Astrocyte of the hippocampus (primary cell): ENCODE data around the gene HSPBAP1.
"Not testable (repeated sequence)": the region's sequence is repeated elsewhere in the genome, so short reads cannot be mapped to it uniquely, and the experiment has no call there.

ENCODE experiments used
- DNase-seq: peaks from one replicate; pipeline ENCODE4 v3.0.0; 2011; ENCODE audit warnings: low read depth, low spot score

Gene HSPBAP1

DNA sequence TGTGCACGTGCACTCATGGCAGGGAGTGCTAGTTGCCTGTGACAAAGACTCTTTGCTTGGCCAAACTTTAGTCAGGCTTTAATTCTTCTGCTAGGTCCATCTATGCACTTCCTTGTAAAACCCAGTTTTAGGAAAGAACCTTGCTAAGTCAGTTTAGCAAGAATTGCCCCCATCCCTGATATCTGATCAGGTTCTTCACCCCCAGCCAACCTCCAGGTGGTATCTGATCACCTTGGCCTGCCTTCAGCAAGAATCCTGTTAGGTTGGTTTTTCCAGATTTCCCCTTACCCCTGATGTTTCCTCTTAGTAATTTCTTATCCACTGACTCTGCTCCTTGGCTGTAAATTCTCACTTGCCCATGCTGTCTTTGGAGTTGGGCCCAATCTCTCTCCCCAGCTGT is 8.4 kb downstream of the HSPBAP1 start:
- DNase-seq: no peak

DNA sequence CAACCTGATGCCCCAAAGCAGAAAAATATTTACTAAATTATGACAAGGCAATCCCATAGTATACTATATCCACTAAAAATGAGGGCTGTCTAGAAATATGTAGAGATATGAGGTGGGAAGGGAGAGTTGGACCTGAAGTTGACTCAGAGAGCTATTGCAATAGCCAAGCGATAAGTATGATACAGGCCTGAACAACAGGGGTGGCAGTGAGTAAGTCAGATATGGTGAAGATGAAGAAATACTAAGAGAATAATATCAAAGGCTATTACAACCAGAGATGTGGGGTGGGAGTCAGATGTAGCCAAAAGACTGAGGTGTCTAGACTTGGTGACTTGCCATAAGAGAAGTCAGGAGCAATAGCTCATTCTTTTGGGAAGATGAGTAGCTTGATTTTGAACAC is 9.2 kb downstream of the HSPBAP1 start:
- no peak for DNase-seq

DNA sequence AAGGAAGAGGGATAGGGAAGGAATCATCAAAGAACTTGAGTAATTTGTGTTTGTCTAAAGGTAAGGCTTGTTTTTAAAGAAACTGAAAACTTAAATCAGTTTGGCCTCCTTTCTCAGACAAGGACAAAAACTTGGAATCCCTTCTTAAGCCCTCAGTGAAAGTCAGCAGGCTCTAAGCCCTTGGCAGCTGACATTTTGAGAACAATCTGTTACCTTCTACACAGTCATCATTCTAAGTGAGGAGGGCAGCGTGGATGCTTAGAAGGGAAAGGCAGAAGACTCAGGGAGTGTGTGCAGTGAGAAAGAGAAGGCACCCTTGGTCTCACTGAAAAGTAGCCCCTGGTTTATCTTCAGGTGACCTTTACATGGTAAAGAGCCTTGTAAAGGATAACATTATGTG is 10.8 kb downstream of the HSPBAP1 start:
- no peak for DNase-seq

DNA sequence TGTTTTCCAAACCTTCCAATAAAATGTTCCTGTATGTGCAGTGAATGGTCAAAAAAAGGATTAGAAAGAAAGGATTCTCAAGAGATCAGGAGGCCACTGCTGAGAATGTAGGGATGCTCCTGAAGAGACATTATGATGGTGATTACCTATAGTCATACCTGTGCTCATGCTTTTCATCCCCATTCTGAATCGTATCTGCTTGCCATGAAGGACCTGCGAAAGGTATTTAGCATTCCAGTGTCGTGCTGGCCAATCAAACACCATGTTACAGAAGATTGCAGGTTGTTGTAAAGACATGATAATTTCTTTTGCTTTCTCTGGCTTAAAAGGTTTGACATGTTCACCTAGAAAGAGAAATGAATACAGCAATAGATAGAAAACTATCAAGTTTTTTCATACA is 16.1 kb downstream of the HSPBAP1 start:
- DNase-seq: no peak

DNA sequence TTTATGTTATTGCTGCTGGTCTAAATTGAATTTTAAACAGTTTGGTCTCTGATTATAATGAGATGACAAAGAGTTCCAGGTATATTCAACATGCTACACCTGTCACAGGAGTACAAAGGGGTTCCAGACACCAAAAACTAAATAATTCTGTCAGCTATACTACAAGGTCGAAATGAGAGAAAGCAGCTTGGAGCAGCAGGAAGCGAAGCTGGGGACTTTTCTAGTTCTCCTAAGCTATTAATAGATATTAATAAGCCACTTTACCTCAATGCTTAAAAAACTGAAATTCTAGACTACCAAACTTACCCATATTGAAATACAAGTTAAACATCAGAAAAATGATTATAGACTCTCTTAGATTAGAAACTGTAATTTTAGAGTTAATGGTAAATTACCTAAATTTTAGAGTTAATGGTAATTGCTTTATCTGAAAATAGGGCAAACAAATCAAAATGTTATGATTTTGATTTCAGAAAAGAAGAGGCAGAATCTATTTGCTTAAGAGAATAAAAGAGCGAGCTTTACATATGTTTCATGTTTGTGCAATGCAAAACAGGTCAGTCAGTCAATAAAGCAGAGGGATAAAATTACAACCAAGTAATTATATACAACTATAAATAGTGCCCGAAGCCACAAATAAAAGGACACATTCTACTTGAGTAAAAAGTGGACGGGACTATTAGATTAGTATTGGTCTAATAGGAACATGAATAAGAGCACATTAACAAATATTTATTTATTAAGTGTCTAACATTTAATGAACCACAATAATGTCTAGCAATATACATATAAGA is 16.8 kb downstream of the HSPBAP1 start:
- no peak for DNase-seq

DNA sequence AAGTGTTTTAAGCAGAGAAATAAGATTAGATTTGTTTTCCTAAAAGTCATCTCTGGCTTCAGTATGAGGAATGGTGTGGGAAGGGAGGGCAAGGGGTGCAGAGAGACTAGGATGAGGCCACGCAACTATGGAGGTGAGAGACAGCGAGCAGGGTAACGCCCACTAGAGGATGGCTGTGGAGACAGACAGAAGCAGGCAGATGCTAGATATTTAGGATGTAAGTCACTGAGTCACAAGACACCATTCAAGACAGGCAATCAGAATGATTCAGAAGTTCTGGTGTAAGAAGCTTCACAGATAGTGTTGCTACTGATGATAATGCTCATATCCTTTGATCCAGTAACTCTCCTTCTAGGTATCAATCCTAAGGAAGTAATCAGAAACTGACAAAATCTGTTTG is 19.1 kb downstream of the HSPBAP1 start:
- no peak for DNase-seq

DNA sequence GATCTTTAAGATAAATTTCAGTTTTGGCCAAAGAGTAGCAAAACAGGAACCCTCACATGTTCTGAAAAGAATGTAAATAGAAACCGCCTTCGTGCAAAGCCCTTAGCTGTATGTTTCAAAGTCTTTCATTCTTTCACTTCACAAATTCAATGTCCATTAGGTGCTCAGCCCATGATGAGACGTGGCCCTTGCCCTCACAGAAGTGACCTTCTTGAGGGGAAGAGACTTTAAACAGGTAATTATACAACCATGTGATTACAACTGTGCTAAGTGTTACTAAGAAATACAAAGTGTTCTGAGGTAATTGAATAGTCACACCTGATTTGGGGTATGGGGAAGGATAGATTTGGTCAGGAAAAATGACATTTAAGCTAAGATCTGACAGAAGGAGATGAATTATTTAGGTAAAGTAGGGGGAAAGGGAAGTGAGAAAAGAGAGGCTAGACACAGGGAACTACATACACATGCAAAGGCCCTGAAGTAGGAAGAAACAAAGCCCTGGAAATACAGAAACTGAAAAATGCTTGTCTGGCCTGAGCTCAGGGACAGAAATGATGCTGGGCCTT is 19.6 kb downstream of the HSPBAP1 start:
- no peak for DNase-seq

DNA sequence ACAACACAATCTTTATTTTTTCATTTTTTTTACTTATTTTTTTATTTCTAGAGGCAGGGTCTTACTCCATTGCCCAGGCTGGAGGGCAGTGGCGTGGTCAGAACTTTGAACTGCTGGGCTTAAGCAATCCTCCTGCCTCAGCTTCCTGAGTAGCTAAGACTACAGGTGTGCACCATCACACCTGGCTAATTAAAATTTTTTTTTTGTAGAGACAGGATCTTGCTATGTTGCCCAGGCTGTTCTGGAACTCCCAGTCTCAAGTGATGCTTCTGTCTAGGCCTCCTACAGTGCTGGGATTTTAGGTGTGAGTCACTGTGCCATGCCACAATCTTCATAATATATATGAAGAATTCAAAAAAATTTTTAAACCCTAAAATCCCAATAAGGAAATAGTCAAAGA is 20.8 kb downstream of the HSPBAP1 start:
- DNase-seq: no peak

DNA sequence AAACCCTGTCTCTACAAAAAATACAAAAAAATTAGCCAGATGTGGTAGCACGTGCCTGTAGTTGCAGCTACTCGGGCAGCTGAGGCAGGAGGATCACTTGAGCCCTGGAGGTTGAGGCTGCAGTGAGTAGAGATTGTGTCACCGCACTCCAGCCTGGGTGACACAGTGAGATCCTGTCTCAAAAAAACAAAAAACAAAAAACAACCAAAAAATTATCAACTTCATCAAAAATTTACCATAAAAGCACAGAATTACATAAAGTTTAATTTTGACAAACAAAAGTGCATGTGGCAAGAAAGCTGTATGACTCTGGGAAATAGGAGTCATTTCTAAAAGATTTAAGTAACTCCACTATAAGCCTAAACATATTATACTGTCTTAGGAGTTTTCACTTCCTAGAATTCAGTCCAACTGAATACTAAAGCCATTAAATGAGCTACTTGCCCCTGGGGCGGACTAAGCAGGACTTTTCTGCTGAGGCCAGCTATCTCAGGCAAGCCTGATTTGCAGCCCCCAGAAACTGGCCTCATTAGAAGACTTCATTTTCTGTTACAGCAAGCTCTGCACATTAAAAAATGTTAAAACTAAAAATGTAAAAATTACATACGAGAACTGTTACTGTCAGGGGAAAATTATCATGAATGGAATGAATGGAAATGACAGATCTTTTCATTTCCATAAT is 23.0 kb downstream of the HSPBAP1 start:
- DNase-seq: no peak

DNA sequence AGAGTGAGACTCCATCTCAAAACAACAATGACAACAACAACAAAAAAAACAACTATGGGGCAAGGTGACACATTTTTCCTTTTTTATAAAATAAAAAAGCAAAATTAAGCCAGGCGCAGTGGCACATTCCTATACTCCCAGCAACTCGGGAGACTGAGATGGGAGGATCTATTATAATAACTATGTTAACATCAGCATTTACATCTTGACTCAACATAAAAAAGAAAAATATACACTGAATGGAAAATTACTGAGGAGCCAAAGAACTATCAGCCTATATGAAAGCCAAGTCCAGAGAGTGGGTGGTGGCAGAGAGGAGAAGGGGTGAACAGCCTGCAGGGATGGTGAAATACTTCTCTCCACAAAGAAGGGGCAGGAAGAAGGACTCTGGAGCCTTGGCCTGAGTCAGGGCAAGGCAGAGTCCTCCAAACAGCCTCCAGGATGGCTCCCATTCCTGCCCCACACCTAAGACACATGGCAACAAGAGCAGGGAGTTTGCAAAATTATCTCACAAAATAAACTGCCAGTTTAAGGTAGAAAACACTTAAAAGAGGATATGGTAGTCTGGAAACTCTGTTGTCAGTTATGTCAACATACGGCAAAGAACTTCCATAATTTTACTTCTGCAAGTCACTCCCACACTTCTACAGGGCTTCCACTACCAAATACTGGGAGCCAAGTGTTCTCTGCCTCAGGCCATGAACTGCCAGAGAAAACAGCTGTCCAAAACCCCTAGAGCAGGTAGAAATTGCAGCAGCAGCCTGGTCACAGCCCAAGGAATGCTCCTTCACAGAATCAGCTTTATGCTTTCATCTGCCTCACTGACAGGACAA is 25.9 kb downstream of the HSPBAP1 start:
- DNase-seq: no peak

DNA sequence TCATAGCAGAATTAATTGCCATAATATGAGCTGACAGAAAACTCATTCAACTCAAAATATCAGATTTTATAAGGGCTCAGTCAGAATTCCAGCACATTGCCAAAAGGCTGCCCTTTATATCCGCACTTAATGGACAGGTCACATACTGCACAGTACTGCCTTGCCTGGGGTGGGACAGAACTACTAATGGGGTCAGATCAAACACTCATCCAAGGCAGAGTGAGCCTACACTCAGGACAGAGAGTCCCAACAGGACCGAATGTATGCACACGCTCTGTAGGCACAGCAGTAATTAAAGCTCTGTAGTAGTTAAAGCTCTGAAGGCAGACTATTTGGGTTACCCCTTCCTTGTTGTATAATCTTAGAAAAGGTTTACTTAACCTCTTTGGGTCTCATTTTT is 27.2 kb downstream of the HSPBAP1 start:
- no peak for DNase-seq

DNA sequence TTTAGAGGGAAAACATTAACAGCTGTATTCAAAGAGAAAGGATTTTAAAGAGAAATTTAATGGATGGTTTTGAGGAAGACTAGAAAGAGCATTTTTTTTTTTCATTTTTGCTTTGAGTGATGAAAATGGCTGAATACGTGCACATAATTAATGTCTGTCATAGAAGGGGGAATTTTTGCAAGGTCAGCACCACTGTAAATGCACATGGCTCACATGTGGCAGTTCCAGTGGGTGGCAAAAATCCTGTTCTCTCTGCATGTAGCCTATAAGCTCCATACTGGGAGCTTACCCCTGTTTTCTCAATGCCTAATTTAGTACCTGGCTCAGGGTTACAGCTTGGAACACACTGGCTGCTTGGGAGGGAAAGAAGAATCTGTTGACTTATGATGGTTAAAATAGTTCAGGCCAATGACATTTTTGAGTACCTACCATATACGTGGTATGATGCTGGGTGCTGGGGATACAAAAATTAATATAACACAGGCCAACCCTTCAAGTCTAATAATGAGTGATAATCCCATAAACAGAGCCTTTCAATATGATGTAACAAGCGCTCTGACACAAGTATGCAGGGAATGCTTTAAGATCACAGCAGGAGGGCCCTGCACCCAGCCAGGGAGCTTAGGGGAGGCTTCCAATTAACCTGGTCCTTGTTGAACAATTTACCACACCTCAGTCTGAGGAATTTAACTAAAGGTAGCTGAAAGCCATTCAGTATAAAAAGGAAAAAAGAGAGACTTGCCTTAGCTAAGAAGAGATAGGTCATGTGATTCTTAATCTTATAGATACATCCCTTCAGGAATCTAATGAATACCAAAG is 33.0 kb downstream of the HSPBAP1 start:
- peak; percentile 74 for DNase-seq

DNA sequence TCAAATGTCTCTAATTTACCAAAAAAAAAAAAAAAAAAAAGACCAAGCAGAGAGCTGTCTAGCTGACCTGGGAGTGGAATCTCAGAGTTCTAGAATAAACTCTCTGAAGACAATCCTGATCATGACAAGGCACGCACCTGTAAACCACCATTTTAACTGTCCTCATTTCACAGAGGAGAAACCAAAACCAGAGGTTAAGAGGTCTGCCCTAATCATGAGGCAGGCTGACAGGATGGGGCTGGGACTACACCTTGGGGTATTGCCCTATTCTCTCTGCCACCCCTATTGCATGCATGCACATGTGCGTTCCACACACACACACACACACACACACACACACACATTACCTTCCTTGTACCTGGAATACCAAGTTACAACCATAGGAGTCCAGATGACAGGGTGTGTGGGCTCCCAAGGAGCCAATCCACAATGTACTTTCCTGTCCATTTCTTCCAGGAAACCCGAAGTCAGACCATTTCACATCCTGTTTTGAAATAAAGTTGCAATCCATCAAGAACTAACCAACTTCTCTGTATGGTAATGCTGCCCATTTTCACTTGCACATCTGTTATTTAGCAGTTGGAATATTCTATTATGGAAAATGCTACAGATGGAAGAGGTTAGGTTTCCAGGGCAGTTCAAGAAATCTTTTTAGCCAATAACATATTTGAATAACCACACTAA is 34.6 kb downstream of the HSPBAP1 start:
- DNase-seq: no peak

DNA sequence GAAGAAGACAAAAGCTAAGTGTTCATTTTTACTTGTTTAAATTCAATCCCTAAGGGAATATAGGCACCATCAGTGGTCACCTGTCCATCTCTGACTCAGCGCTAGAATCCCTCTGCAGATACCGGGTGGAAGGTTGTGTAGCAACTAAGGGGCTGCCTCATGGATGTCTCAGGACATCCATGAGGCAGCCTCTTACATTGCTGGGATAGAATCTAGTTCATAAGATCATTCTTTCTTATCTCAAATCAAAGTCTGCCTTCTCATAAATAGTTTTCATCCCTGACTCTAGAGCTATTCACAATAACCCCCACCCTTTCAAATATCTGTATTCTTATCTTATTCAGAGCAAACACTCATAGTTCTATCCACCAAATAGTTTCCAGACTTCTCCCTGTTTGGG is 38.1 kb downstream of the HSPBAP1 start:
- no peak for DNase-seq

DNA sequence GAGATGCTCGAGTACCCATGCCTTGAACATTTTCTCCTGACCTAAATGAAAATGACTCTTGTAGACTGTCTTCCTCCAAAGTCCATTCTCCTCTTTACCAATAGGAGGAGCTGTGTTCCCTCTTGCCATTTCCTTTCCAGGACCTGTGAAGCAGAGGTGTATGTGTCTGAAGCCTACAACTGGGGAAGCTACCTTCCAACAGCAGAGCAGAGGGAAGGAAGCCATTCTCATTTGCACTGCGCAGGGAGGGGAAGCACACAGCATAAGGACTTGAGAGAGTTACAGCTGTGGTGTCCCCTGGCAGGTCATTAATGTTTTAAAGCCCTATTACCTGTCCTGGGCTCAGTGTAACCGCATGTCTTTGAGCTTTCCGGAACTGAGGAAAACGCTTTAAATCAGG is 38.7 kb downstream of the HSPBAP1 start:
- peak; percentile 37 for DNase-seq

DNA sequence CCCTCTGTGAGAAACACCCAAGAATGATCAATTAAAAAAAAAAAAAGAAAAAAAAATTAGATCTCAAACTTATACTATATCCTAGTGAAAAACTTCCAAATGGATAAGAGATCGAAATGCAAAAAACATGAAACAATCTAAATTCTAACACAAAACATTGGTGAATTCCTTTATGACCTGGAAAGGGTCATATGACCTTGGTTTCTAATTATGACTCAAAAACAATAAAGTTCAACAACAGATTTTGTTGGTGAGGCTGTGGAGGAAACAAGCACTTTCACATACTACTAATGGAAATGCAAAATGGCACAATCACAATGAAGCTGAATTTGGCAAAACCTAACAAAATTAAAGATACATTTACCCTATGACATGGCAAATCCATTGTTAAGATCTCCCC is 45.3 kb downstream of the HSPBAP1 start:
- no peak for DNase-seq

DNA sequence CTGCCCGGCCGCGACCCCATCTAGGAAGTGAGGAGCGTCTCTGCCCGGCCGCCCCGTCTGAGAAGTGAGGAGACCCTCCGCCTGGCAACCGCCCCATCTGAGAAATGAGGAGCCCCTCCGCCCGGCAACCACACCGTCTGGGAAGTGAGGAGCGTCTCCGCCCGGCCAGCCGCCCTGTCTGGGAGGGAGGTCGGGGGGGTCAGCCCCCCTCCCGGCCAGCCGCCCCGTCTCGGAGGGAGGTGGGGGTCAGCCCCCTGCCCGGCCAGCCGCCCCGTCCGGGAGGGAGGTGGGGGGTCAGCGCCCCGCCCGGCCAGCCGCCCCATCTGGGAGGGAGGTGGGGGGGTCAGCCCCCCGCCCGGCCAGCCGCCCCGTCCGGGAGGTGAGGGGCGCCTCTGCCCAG is 46.3 kb downstream of the HSPBAP1 start:
- not testable (repeated sequence) for DNase-seq

DNA sequence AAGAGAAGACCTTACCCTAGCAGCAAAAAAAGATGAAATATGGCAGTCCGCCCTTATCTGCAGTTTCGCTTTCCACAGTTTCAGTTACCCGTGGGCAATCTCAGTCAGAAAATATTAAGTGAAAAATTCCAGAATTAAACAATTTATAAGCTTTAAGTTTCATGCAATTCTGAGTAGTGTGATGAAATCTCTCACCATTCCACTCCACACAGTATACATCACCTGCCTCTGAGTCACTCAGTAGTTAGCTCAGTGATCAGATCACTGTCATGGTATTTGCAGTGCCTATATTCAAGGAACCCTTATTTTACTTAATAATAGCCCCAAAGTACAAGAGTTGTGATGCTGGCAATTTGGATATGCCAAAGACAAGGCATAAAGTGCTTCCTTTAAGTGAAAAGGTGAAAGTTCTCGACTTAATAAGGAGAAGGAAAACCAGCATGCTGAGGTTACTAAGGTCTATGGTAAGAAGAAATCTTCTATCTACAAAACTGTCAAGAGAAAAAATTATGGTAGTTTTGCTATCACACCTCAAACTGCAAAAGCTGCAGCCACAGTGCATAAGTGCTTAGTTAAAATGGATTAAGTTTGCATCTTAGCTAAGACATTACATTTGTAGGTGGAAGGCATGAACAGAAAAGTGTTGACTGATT is 48.1 kb downstream of the HSPBAP1 start:
- no peak for DNase-seq

DNA sequence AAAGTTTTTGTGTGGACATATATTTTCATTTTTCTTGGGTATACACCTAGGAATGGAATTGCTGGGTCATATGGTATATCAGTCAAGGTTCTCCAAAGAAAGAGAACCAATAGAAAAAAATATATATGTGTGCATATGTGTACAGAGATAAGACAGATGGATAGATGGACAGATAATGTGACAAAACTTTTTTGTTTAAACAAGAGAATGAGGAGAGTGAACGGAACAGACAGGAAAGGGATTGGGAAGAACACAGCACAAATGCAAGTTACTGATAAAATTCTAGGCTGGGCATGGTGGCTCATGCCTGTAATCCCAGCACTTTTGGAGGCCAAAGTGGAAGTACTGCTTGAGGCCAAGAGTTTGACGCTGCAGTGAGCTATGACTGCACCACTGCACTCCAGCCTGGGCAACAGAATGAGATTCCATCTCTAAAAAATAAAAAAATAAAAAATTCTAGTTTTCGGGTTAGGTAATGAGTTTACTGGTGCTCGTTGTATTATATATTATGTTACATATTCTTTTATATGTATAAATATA is 50.0 kb downstream of the HSPBAP1 start:
- DNase-seq: no peak

DNA sequence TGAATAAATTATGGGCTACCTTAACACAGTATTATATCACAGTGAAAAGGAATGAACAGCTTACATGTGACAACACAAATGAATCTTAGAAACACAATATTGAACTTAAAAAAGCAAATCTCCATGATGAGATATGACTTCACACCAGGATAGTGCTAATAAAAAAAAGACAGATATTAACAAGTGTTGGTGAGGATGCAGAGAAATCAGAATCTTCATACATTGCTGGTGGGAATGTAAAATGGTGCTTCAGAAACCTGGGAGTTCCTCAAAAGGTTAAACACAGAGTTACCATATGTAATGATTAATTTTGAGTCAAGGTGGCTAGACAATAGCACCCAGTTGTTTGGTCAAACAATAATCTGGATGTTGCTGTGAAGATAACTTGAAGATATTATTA is 51.4 kb downstream of the HSPBAP1 start:
- DNase-seq: no peak
